Psoas muscle (tissue), 8 donors: Measurements from ENCODE around the gene SPTLC1. TPM values are rescaled to one million over a fixed set of nuclear protein-coding genes. Genes with fewer than 3 reads are reported as not detected.

Source experiments
- ATAC-seq, 4 donors: fragments of 200-7000 bp; cut with Tn5 transposase; one replicate each; pipeline ENCODE4 v1.9.1; 2020; ENCODE audit warnings: moderate library complexity in 3 of 4, mild to moderate bottlenecking in 2 of 4
- DNase-seq, 2 donors: peaks; one replicate each; pipeline ENCODE4 v3.0.0-alpha.2; 2020
- H3K27ac ChIP-seq: fragments of 200-600 bp; one replicate; pipeline ENCODE4 v1.8.0; 2022
- H3K27me3 ChIP-seq, 3 donors: fragments of 200-600 bp in 1 of 3; one replicate each; pipeline versions ENCODE4 v1.6.1 to v1.8.0; 2013 to 2022; ENCODE audit warnings: low read length in 2 of 3, mild to moderate bottlenecking in 2 of 3, moderate library complexity in 1 of 3; ENCODE audit not compliant: insufficient read depth in 3 of 3
- H3K36me3 ChIP-seq, 2 donors: fragments of 200-600 bp in 1 of 2; one replicate each; pipeline versions ENCODE4 v1.6.1 to v1.8.0; 2013 to 2022; ENCODE audit warnings: low read depth in 1 of 2, mild to moderate bottlenecking in 1 of 2, moderate library complexity in 1 of 2; ENCODE audit not compliant: insufficient read depth in 1 of 2
- H3K4me1 ChIP-seq: fragments of 200-600 bp; one replicate; pipeline ENCODE4 v1.8.0; 2022
- H3K4me3 ChIP-seq: fragments of 200-600 bp; one replicate; pipeline ENCODE4 v1.8.0; 2022; ENCODE audit warnings: mild to moderate bottlenecking
- H3K9me3 ChIP-seq: fragments of 200-600 bp; one replicate; pipeline ENCODE4 v1.8.0; 2022
- WGBS, 3 donors: extraction: QIAGEN DNeasy Blood & Tissue Kit; methylation state at CpG; one replicate each; pipeline versions ENCODE4 v1.1.6 to v1.1.7; 2013; 5-methylcytosine and 5-hydroxymethylcytosine counted together
- intact Hi-C, 2 donors: fragments of 100-400 bp; cut with DNase I; formaldehyde crosslinking; loops; one replicate each; pipeline versions ENCODE4 v1.11.0 to v1.14.2; 2022
- polyA plus RNA-seq, 3 donors: library from polyadenylated mRNA; stranded (reverse); fragments of 200-250 nt; gene quantifications; one replicate each; pipeline ENCODE4 v1.2.3, GENCODE V29; 2013
- total RNA-seq, 4 donors: library from RNA; stranded (reverse); fragmentation: NEBNext Ultra II Directional in 2 of 4; extraction: Animal tissue kit (Norgen Biotek cat#: 25700) in 2 of 4; gene quantifications; one replicate each; pipeline versions ENCODE4 v1.2.1 to v1.2.4, GENCODE V29; 2021 to 2023
- TF ChIP-seq, protein P1 (sequence below): fragments of 200-600 bp; IDR thresholded peaks from one replicate; pipeline ENCODE4 v1.8.0; 2022; ENCODE audit warnings: antibody characterized with exemption
- donor health status: healthy with polysubstance abuse.
- donor health status: DM: no; HTN: no; CAD: no; lungs with moderate emphysema.
- donor health status: Bipolar disorder and iron deficiency.
- donor health status: healthy.
- donor health status: DM: yes; HTN: yes; CAD: no.
- donor health status: DM: no; HTN: no; CAD: no.
- donor health status: DM: no; HTN: no; CAD: no.
- donor health status: DM: yes; HTN: yes; CAD: no.

Gene SPTLC1
- total and polyA plus RNA-seq, 7 donors, result 12.2 to 29.8 (median 20.9) TPM

DNA sequence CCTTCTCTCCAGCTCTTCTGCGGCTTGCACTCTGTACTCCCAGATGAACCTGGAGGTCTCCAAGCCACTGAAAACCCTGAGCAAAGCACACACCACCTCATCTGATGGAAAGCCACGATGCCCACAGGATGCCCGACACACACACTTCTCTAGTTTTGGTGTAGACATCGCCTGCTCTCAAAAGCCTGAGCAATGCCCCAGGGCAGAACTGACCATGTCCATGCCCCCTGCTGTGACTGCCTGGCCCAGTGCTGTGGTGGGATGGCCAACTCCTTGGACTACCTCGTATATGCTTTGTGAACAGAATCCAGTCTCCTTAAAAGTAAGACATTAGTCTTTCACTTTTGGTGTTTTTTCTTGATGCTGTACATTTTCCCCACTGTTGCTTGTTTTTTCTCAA is 81.2 kb downstream of the SPTLC1 start:
- peaks cover 2 to 86% of the 10 kb centered on the region in 2 donors for H3K36me3 ChIP-seq
- WGBS, 3 donors, result 93 to 97% (median 96%) methylated on average over 5 of the region's 5 CpGs
- DNase-seq, result no peak
- TF ChIP-seq, protein P1, sequence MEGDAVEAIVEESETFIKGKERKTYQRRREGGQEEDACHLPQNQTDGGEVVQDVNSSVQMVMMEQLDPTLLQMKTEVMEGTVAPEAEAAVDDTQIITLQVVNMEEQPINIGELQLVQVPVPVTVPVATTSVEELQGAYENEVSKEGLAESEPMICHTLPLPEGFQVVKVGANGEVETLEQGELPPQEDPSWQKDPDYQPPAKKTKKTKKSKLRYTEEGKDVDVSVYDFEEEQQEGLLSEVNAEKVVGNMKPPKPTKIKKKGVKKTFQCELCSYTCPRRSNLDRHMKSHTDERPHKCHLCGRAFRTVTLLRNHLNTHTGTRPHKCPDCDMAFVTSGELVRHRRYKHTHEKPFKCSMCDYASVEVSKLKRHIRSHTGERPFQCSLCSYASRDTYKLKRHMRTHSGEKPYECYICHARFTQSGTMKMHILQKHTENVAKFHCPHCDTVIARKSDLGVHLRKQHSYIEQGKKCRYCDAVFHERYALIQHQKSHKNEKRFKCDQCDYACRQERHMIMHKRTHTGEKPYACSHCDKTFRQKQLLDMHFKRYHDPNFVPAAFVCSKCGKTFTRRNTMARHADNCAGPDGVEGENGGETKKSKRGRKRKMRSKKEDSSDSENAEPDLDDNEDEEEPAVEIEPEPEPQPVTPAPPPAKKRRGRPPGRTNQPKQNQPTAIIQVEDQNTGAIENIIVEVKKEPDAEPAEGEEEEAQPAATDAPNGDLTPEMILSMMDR, result no peak
- H3K4me3 ChIP-seq, result no peak overlapping the region
- intact Hi-C loops, result no loop called here
- H3K27me3 ChIP-seq, result no peaks in the 10 kb centered on the region
- no peaks in the 10 kb centered on the region for H3K9me3 ChIP-seq
- ATAC-seq, result no peak
- H3K4me1 ChIP-seq, result no peaks in the 10 kb centered on the region
- no peak overlapping the region for H3K27ac ChIP-seq

DNA sequence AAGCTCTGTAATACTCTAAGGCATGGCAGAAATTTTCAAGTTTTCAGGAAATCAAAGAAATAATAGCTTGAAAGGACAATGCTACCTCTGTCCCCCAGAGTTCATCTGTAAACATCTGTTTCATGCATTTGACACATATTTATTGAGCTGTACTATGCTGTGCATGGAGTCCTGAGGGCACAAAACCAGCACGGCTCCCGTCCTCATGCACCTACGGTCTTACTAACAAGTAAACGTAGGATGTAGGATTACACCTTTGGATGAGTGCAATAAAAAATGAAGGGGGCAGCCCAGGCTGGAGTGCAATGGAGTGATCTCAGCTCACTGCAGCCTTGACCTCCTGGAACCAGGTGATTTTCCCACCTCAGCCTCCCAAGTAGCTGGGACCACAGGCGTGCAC is 81.9 kb downstream of the SPTLC1 start:
- TF ChIP-seq, protein P1, result no peak
- ATAC-seq (no peak), DNase-seq (no peak)
- no peaks in the 10 kb centered on the region for H3K4me1 ChIP-seq
- intact Hi-C loops, result no loop called here
- no peaks in the 10 kb centered on the region for H3K9me3 ChIP-seq
- H3K27ac ChIP-seq, result no peak overlapping the region
- peaks cover 2 to 80% of the 10 kb centered on the region in 2 donors for H3K36me3 ChIP-seq
- no peak overlapping the region for H3K4me3 ChIP-seq
- no peaks in the 10 kb centered on the region for H3K27me3 ChIP-seq
- WGBS, 3 donors, result 96 to 99% (median 97%) methylated on average over 5 of the region's 5 CpGs

DNA sequence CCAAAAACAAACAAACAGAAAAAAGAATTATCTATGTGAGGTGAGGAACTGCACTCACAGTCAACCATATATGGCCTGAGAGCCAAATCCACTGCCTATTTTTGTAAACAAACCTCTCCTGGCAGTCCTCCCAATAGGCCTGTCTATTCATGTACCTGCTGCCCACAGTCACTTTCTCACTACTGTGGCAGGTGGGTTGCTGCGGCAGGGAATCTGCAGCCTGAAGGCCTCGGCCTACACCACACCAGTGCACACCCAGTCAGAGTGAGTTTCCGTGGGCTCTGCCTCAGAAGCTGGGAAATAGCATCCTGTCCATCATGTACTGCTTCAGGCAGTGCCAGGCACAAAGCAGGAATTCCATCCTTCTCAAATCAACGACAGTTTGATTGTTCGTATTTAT is 82.3 kb downstream of the SPTLC1 start:
- Histone ChIP-seq H3K36me3 (peaks cover 2 to 75% of the 10 kb centered on the region in 2 donors), H3K27me3 (no peaks in the 10 kb centered on the region), H3K4me1 (no peaks in the 10 kb centered on the region), H3K27ac (no peak overlapping the region), H3K9me3 (no peaks in the 10 kb centered on the region), H3K4me3 (no peak overlapping the region)
- TF ChIP-seq, protein P1, result no peak
- DNase-seq (no peak), ATAC-seq (no peak)
- 93 to 96% (median 96%) methylated on average over 5 of the region's 5 CpGs for WGBS, 3 donors
- intact Hi-C loops, result no loop called here

DNA sequence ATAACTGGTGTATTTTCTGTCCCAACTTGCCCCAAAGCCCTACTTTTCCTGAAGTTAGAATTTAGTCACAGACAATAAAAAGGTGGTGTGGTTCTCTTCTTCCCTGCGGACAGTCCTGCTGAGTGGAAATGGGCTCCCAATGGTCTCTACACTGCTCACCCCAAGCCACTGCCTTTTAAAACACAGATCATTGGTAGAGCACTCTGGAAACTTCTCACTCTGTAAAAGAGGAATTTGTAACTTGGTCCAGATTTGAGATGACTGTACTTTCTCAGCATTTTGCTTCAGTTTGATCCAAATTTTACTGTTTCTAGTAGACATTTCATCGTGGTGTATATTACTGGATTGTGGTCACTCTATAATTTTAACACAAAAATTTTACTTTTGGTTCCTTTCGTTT is 84.8 kb downstream of the SPTLC1 start:
- intact Hi-C loops, result no loop called here
- H3K4me1 ChIP-seq, result no peaks in the 10 kb centered on the region
- WGBS, 3 donors, result 91 to 97% (median 95%) methylated on average over 3 of the region's 3 CpGs
- no peak overlapping the region for H3K27ac ChIP-seq
- TF ChIP-seq, protein P1, result no peak
- H3K4me3 ChIP-seq, result no peak overlapping the region
- H3K27me3 ChIP-seq, result no peaks in the 10 kb centered on the region
- H3K36me3 ChIP-seq, result peaks cover 2 to 50% of the 10 kb centered on the region in 2 donors
- H3K9me3 ChIP-seq, result no peaks in the 10 kb centered on the region
- ATAC-seq (no peak), DNase-seq (no peak)

DNA sequence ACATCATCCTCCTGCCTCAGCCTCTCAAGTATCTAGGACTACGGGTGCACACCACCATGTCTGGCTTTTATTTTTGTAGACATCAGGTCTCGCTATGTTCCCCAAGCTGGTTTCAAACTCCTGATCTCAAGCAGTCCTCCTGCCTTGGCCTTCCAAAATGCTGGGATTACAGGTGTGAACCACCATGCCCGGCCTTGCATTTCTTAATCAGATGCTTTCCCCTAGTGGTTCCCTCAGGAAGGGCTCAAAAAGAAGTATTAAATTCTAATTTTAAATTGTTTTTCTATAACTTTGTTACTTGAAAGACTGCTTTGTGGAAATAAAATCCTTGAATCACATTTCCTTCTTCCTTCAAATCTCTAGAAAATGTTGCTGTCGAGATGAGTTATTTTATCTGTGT is 85.7 kb downstream of the SPTLC1 start:
- intact Hi-C loops, result no loop called here
- no peaks in the 10 kb centered on the region for H3K4me1 ChIP-seq

More for the DNA sequence above, 85.7 kb downstream of the SPTLC1 start:
- Histone ChIP-seq H3K36me3 (peaks cover 2 to 42% of the 10 kb centered on the region in 2 donors), H3K4me3 (no peak overlapping the region), H3K9me3 (no peaks in the 10 kb centered on the region), H3K27ac (no peak overlapping the region), H3K27me3 (no peaks in the 10 kb centered on the region)
- TF ChIP-seq, protein P1, result no peak
- 90 to 93% (median 91%) methylated on average over 4 of the region's 4 CpGs for WGBS, 3 donors
- no peak for ATAC-seq
- DNase-seq, result no peak
